Colonic mucosa (tissue), 4 donors: Measurements from ENCODE around the gene NIPBL. TPM values are rescaled to one million over a fixed set of nuclear protein-coding genes. Genes with fewer than 3 reads are reported as not detected.

ENCODE experiments used
- DNase-seq: peaks from one replicate; pipeline ENCODE4 v3.0.0-alpha.2; 2020
- H3K27ac ChIP-seq: fragments of 200-600 bp; one replicate; pipeline ENCODE4 v1.8.0; 2021
- H3K27me3 ChIP-seq: fragments of 200-600 bp; one replicate; pipeline ENCODE4 v1.8.0; 2021
- H3K36me3 ChIP-seq: fragments of 200-600 bp; one replicate; pipeline ENCODE4 v1.8.0; 2021
- H3K4me1 ChIP-seq: fragments of 200-600 bp; one replicate; pipeline ENCODE4 v1.8.0; 2021; ENCODE audit warnings: mild to moderate bottlenecking
- H3K4me3 ChIP-seq: fragments of 200-600 bp; one replicate; pipeline ENCODE4 v1.8.0; 2021
- H3K9ac ChIP-seq, 2 donors: one replicate each; pipeline ENCODE4 v1.7.0; 2013; ENCODE audit warnings: control low read depth in 2 of 2, low read depth in 2 of 2, low read length in 2 of 2
- H3K9me3 ChIP-seq: fragments of 200-600 bp; one replicate; pipeline ENCODE4 v1.8.0; 2021
- CTCF ChIP-seq: fragments of 200-600 bp; IDR thresholded peaks from one replicate; pipeline ENCODE4 v1.8.0; 2022; ENCODE audit warnings: antibody characterized with exemption, mild to moderate bottlenecking
- intact Hi-C: fragments of 100-400 bp; cut with DNase I; formaldehyde crosslinking; loops from one replicate; pipeline ENCODE4 v1.14.1; 2022
- total RNA-seq, 2 donors: library from RNA; stranded (reverse); fragmentation: NEBNext Ultra II Directional in 1 of 2; extraction: Animal tissue kit (Norgen Biotek cat#: 25700) in 1 of 2; gene quantifications; one replicate each; pipeline ENCODE4 v1.2.1, GENCODE V29; 2021
- donor health status: healthy.
- donor health status: DM: no; HTN: no; CAD: no.
- donor health status: DM: no; HTN: no; CAD: no.

NIPBL gene
- total RNA-seq, 2 donors from 2014 or later: 47.6 to 59.2 TPM

GRCh38 chr5:36948041-36948440 is 71.5 kb downstream of the NIPBL start:
- no peak overlapping the region for H3K9ac ChIP-seq
- H3K9me3 ChIP-seq: no peaks in the 10 kb centered on the region
- H3K4me1 ChIP-seq: peaks cover 6% of the 10 kb centered on the region
- no peaks in the 10 kb centered on the region for H3K36me3 ChIP-seq
- no peak overlapping the region for H3K4me3 ChIP-seq
- intact Hi-C loops: loop anchor here (10.0 kb wide), 1 partner anchor 213 kb away; no protein-coding TSS in a partner anchor
- TF ChIP-seq CTCF: no peak
- H3K27me3 ChIP-seq: no peaks in the 10 kb centered on the region
- no peak for DNase-seq
- no peak overlapping the region for H3K27ac ChIP-seq

- H3K4me1 ChIP-seq: peaks cover 6% of the 10 kb centered on the region
- H3K4me3 ChIP-seq: no peak overlapping the region
- no peak for TF ChIP-seq CTCF
- no peaks in the 10 kb centered on the region for H3K9me3 ChIP-seq
- no peaks in the 10 kb centered on the region for H3K27me3 ChIP-seq
- H3K36me3 ChIP-seq: no peaks in the 10 kb centered on the region
- H3K27ac ChIP-seq: no peak overlapping the region
- intact Hi-C loops: loop anchor here (10.0 kb wide), 1 partner anchor 214 kb away; no protein-coding TSS in a partner anchor
- DNase-seq: no peak
- H3K9ac ChIP-seq: no peak overlapping the region
Measured at GRCh38 chr5:36948650-36949049, 72.1 kb downstream of the NIPBL start.

DNA sequence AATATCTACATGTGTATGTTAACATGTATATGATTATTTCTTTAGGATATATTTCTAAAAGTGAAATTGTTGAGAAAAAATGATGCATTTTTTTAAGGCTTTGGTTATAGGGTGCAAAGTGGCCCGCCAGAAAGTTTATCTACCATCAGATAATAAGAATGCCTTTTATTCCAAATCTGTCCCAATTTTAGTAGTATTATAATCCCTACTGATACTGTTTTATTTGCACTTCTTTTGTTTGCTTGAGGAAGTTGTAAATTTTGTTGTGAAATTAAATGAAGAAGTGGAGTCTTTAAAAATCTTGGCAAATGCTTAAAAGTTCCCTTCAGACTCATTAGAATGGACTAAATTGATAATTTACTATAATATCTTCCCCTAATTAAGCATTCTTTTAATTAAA is 73.0 kb downstream of the NIPBL start:
- no peak for TF ChIP-seq CTCF
- H3K4me3 ChIP-seq: no peak overlapping the region
- no peaks in the 10 kb centered on the region for H3K27me3 ChIP-seq
- DNase-seq: no peak
- H3K9me3 ChIP-seq: no peaks in the 10 kb centered on the region
- H3K4me1 ChIP-seq: peaks cover 6% of the 10 kb centered on the region
- H3K36me3 ChIP-seq: no peaks in the 10 kb centered on the region
- no peak overlapping the region for H3K27ac ChIP-seq
- intact Hi-C loops: loop anchor here (10.0 kb wide), 1 partner anchor 215 kb away; no protein-coding TSS in a partner anchor
- no peak overlapping the region for H3K9ac ChIP-seq

DNA sequence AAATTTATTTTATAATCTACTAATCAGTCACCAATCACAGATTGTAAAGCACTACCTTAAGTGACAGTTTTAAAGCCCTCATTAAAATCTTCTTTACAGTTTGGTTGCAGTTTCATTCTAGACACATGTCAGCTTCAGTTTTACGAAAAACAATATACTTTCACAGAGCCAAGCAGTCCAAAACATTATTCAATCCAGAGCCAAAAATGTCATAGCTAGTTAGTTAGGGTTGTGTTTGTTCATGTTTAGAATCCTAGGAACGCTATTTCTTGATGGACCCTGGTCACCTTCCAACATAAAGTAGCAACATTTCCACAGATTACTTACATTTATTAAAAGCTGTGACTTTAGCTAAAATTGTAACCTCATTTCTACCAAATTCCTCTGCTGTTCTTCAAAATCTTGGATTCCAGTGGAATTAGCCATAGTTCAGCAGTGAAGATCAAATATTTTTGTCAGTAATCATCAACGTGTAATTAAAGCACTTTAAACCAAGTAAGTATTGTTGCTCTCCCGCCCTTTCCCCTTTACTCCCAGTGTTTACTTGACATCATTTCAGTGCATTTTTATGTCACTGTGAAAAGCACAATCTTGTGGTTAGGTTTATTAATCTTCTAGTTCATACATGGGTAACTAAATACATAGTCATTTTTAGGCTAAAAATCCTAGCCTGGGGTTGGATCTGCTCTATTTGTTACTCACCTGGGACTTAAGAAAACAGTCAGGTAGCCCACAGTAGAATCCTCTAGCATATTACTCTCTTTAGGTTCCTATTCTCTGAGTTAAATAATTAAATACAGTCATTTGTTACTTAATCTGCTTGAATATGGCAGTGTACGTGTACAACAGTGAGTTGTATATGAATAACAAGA is 74.3 kb downstream of the NIPBL start:
- no peak overlapping the region for H3K9ac ChIP-seq
- no peak for TF ChIP-seq CTCF
- H3K27ac ChIP-seq: no peak overlapping the region
- no peaks in the 10 kb centered on the region for H3K27me3 ChIP-seq
- H3K9me3 ChIP-seq: no peaks in the 10 kb centered on the region
- H3K36me3 ChIP-seq: no peaks in the 10 kb centered on the region
- H3K4me1 ChIP-seq: peaks cover 6% of the 10 kb centered on the region
- no peak overlapping the region for H3K4me3 ChIP-seq
- DNase-seq: no peak
- intact Hi-C loops: no loop called here

DNA sequence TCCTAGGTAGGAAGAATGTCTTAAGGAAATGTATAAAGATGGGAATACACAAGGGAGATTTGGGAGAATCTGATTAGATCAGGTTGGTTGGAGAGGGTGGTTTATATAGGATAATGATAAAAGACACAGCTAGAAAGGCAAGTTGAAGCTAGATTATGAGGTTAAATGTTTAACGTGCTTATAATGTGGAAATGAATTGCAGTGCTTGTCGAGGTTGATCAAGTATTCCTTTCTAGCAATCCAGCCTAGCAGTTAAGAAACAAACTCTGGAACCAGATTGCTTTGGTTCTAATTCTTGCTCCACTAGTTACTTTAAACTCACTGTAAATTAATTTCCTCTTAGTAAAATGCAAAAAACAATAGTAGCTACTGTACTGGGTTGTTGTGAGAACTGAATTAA is 76.5 kb downstream of the NIPBL start:
- Histone ChIP-seq H3K27me3 (no peaks in the 10 kb centered on the region), H3K9me3 (no peaks in the 10 kb centered on the region), H3K9ac (no peak overlapping the region), H3K4me1 (peaks cover 6% of the 10 kb centered on the region), H3K4me3 (no peak overlapping the region), H3K27ac (no peak overlapping the region), H3K36me3 (no peaks in the 10 kb centered on the region)
- TF ChIP-seq CTCF: no peak
- intact Hi-C loops: no loop called here
- DNase-seq: no peak
